CD4-positive, alpha-beta T cell treated with Interferon alpha-2 for 1 hour (primary cell): ENCODE measurements around the gene VIPR2.
"Not testable (repeated sequence)": the region's sequence is repeated elsewhere in the genome, so short reads cannot be mapped to it uniquely, and the experiment has no call there.

Experiments used
- DNase-seq, 2 donors: peaks; one replicate each; pipeline ENCODE4 v3.0.0-alpha.2; 2020 to 2022

The VIPR2 gene

GRCh38 chr7:159144758-159145489 lies at the start of gene VIPR2:
Gene VIPR2, minus strand, starts transcription at chr7:159144867. Its CDS starts 96 bp downstream, at chr7:159144771.
- DNase-seq = peak; percentile 16 to 24

GRCh38 chr7:159193543-159194090 lies 49.0 kb upstream of the VIPR2 start:
- DNase-seq = no peak

GRCh38 chr7:159192725-159193453 lies 48.2 kb upstream of the VIPR2 start:
- no peak for DNase-seq

GRCh38 chr7:159192013-159192412 lies 47.3 kb upstream of the VIPR2 start:
- DNase-seq = no peak

- DNase-seq = no peak
These were observed 46.6 kb upstream of the VIPR2 start for GRCh38 chr7:159191236-159191635.

GRCh38 chr7:159188011-159188410 lies 43.3 kb upstream of the VIPR2 start:
- DNase-seq = no peak

- DNase-seq = no peak
These were observed 34.6 kb upstream of the VIPR2 start for GRCh38 chr7:159179241-159179640.

- DNase-seq = no peak
These were observed 32.8 kb upstream of the VIPR2 start for GRCh38 chr7:159177284-159177953.

- DNase-seq = peak in 1 of 2 donors; percentile 37
These were observed 31.1 kb upstream of the VIPR2 start for GRCh38 chr7:159175792-159176191.

GRCh38 chr7:159175100-159175499 lies 30.4 kb upstream of the VIPR2 start:
- DNase-seq = peak in 1 of 2 donors; percentile 38

GRCh38 chr7:159172400-159172799 lies 27.7 kb upstream of the VIPR2 start:
- no peak for DNase-seq

- DNase-seq = no peak
These were observed 24.7 kb upstream of the VIPR2 start for GRCh38 chr7:159169391-159169790.

GRCh38 chr7:159167139-159167538 lies 22.5 kb upstream of the VIPR2 start:
- DNase-seq = no peak

GRCh38 chr7:159166530-159166929 lies 21.9 kb upstream of the VIPR2 start:
- no peak for DNase-seq

- no peak for DNase-seq
These were observed 20.7 kb upstream of the VIPR2 start for GRCh38 chr7:159165352-159165751.

- not testable (repeated sequence) for DNase-seq
These were observed 19.1 kb upstream of the VIPR2 start for GRCh38 chr7:159163703-159164301.

- not testable (repeated sequence) for DNase-seq
These were observed 17.5 kb upstream of the VIPR2 start for GRCh38 chr7:159162050-159162626.

- no peak for DNase-seq
These were observed 15.8 kb upstream of the VIPR2 start for GRCh38 chr7:159160450-159160849.

- DNase-seq = no peak
These were observed 15.1 kb upstream of the VIPR2 start for GRCh38 chr7:159159731-159160130.

- no peak for DNase-seq
These were observed 14.3 kb upstream of the VIPR2 start for GRCh38 chr7:159158888-159159405.

- no peak for DNase-seq
These were observed 13.6 kb upstream of the VIPR2 start for GRCh38 chr7:159158125-159158887.

GRCh38 chr7:159157714-159158113 lies 13.0 kb upstream of the VIPR2 start:
- DNase-seq = no peak
